Measurements from ENCODE around the gene CHST8. TPM values are rescaled to one million over a fixed set of nuclear protein-coding genes. Genes with fewer than 3 reads are reported as not detected.
A peak's percentile ranks its signal among the peaks of the same experiment; 100 is the strongest.
"Not testable (repeated sequence)": the region's sequence is repeated elsewhere in the genome, so short reads cannot be mapped to it uniquely, and the experiment has no call there.

Gene CHST8
- total RNA-seq, 2 donors from 2014 or later = 2.7 TPM; not detected in 1

DNA sequence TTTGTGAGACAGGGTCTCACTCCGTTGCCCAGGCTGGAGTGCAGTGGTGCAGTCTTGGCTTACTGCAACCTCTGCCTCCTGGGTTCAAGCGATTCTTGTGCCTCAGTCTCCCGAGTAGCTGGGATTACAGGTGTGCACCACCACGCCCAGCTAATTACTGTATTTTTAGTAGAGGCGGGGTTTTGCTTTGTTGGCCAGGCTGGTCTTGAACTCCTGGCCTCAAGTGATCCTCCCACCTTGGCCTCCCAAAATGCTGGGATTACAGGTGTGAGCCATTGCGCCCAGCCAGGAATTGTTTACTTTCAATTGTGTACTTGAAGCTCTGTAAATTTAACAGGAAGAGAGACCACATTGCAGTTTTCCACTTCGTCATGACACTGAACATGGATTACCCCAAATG, 197.3 kb downstream of the CHST8 start:
- Mint-ChIP-seq H3K4me3 (peak overlapping the region; percentile 84), H3K4me1 (peaks cover 17% of the 10 kb centered on the region), H3K27ac (peak overlapping the region; percentile 47)
- H3K36me3 Mint-ChIP-seq (ENCODE audit: low read depth); H3K9me3 ChIP-seq (ENCODE audit: control insufficient read depth, low read length, poor library complexity, severe bottlenecking); DNase-seq; H3K27me3 Mint-ChIP-seq; ATAC-seq: not testable (repeated sequence)

- no peak for ATAC-seq
- DNase-seq = no peak
- Mint-ChIP-seq H3K4me1 (peaks cover 17% of the 10 kb centered on the region), H3K36me3 (ENCODE audit: low read depth) (no peaks in the 10 kb centered on the region), H3K27ac (peak overlapping the region; percentile 47), H3K27me3 (no peaks in the 10 kb centered on the region), H3K4me3 (peak overlapping the region; percentile 84)
- no peaks in the 10 kb centered on the region for H3K9me3 ChIP-seq (ENCODE audit: control insufficient read depth, low read length, poor library complexity, severe bottlenecking)
Measured at GRCh38 chr19:33819506-33819879, 197.7 kb downstream of the CHST8 start.

- no peaks in the 10 kb centered on the region for H3K36me3 Mint-ChIP-seq (ENCODE audit: low read depth)
- H3K27ac Mint-ChIP-seq = peak overlapping the region; percentile 59
- H3K9me3 ChIP-seq (ENCODE audit: control insufficient read depth, low read length, poor library complexity, severe bottlenecking) = no peaks in the 10 kb centered on the region
- ATAC-seq (peak; percentile 87), DNase-seq (peak; percentile 40 to 57 (median 55))
- H3K4me1 Mint-ChIP-seq = peaks cover 17% of the 10 kb centered on the region
- no peaks in the 10 kb centered on the region for H3K27me3 Mint-ChIP-seq
- H3K4me3 Mint-ChIP-seq = peak overlapping the region; percentile 84
Measured at GRCh38 chr19:33819880-33820781, 198.4 kb downstream of the CHST8 start.

DNA sequence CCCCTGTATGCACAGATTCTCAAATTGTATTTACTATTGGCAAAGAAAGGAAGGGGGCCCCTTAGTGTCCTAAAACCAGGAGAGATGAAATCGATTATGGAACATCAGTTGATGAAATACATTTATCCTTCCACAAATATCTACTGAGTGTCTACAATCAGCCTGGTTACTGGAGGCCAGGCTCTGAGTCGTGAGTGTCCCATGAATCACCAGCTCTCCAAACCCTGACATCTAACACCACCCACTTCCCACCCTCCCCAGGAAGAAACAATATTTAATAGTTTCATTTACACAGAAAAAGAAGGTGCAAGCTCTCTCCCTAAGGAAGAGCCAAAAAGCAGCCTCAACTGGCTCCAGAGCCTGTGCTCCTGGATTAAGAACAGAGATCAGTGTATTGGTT, 200.1 kb downstream of the CHST8 start:
- H3K4me3 Mint-ChIP-seq = no peak overlapping the region
- ATAC-seq = no peak

More for the DNA sequence above, 200.1 kb downstream of the CHST8 start:
- Mint-ChIP-seq H3K27me3 (no peaks in the 10 kb centered on the region), H3K27ac (peak overlapping the region; percentile 21), H3K4me1 (peaks cover 16% of the 10 kb centered on the region), H3K36me3 (ENCODE audit: low read depth) (no peaks in the 10 kb centered on the region)
- no peaks in the 10 kb centered on the region for H3K9me3 ChIP-seq (ENCODE audit: control insufficient read depth, low read length, poor library complexity, severe bottlenecking)
- DNase-seq = no peak

Other genes with a start within 250 kb of the CHST8 start
- gene CEBPG, start 248.2 kb upstream of the CHST8 start, total RNA-seq = 10 to 100 TPM; 17.0 to 22.0 TPM
- gene PEPD, start 100.2 kb upstream of the CHST8 start, total RNA-seq = 10 to 100 TPM; 38.5 to 41.4 TPM
- 10 to 100 TPM; 13.8 to 15.1 TPM for gene KCTD15, start 174.9 kb downstream of the CHST8 start, total RNA-seq

Measured in T-helper 17 cell (primary cell).